Esophagus squamous epithelium (tissue), 5 donors: ENCODE results near the gene MIEN1. TPM values are rescaled to one million over a fixed set of nuclear protein-coding genes. Genes with fewer than 3 reads are reported as not detected.

Source experiments
- DNase-seq: peaks from one replicate; lab custom pipeline; 2025; lab: John Stamatoyannopoulos, UW
- H3K27ac ChIP-seq, 4 donors: fragments of 200-600 bp; sonication (generic); one replicate each; pipeline ENCODE4 v1.5.1; 2016 to 2019; ENCODE audit warnings: mild to moderate bottlenecking in 1 of 4
- H3K27me3 ChIP-seq, 4 donors: fragments of 200-600 bp; sonication (generic); 1 replicate in 3 of 4; 2 replicates in 1 of 4; pipeline versions ENCODE4 v1.5.1 to v1.6.0; 2017 to 2021; ENCODE audit warnings: antibody characterized with exemption in 1 of 4
- H3K36me3 ChIP-seq, 3 donors: fragments of 200-600 bp; sonication (generic); one replicate each; pipeline ENCODE4 v1.5.1; 2016 to 2019
- H3K4me1 ChIP-seq, 3 donors: fragments of 200-600 bp; sonication (generic); one replicate each; pipeline ENCODE4 v1.5.1; 2017 to 2019
- H3K4me3 ChIP-seq, 4 donors: fragments of 200-600 bp; sonication (generic); 1 replicate in 3 of 4; 2 replicates in 1 of 4; pipeline ENCODE4 v1.5.1; 2016 to 2019; ENCODE audit warnings: mild to moderate bottlenecking in 2 of 4, moderate library complexity in 1 of 4
- H3K9me3 ChIP-seq, 3 donors: fragments of 200-600 bp; sonication (generic); one replicate each; pipeline ENCODE4 v1.5.1; 2016 to 2019
- CTCF ChIP-seq, 6 experiments: fragments of 450-650 bp in 4 of 6; fragments of 200-600 bp in 2 of 6; sonication (generic) in 2 of 6; IDR thresholded peaks; one replicate each; pipeline ENCODE4 v1.5.1; 2016 to 2019; ENCODE audit warnings: antibody characterized with exemption in 6 of 6, mild to moderate bottlenecking in 4 of 6, moderate library complexity in 4 of 6
- POLR2A ChIP-seq, 4 donors: fragments of 450-650 bp; IDR thresholded peaks; one replicate each; pipeline ENCODE4 v1.6.1; 2017; ENCODE audit warnings: antibody characterized with exemption in 4 of 4, mild to moderate bottlenecking in 4 of 4, moderate library complexity in 3 of 4
- WGBS, 2 donors: methylation state at CpG; one replicate each; pipeline ENCODE4 v1.1.5; 2018; 5-methylcytosine and 5-hydroxymethylcytosine counted together
- intact Hi-C: fragments of 100-400 bp; cut with DNase I; formaldehyde crosslinking; loops from one replicate; pipeline ENCODE4 v1.15.0; 2022
- small RNA-seq, 4 donors: library from RNA; depleted of rRNA; stranded (forward); fragments of <200 nt; gene quantifications; one replicate each; pipeline ENCODE3, GENCODE V24; 2016
- total RNA-seq, 4 donors: library from RNA; depleted of rRNA; stranded (reverse); fragments of >200 nt; gene quantifications; one replicate each; pipeline ENCODE4 v1.1.0, GENCODE V29; 2016
- donor health status: DM: yes; HTN: yes; CAD: no.

The MIEN1 gene
- total RNA-seq, 4 donors from 2014 or later, result 44.4 to 55.2 (median 53.2) TPM

GRCh38 chr17:39687101-39687545 is 43.2 kb downstream of the MIEN1 start:
- 33 to 57% methylated on average over 6 of the region's 6 CpGs for WGBS, 2 donors
- H3K4me1 ChIP-seq, result peaks cover 10 to 43% (median 13%) of the 10 kb centered on the region in 3 donors
- H3K27me3 ChIP-seq, result no peaks in the 10 kb centered on the region
- peak overlapping the region; percentile 86 to 96 (median 93) for H3K27ac ChIP-seq
- H3K4me3 ChIP-seq, result peak overlapping the region; percentile 58 to 86 (median 78)
- peaks cover 0 to 37% (median 5%) of the 10 kb centered on the region in 3 donors for H3K36me3 ChIP-seq
- H3K9me3 ChIP-seq, result no peaks in the 10 kb centered on the region
- intact Hi-C loops, result no loop called here
- DNase-seq, result no peak
- TF ChIP-seq CTCF (IDR thresholded peaks at IDR 0.05) (no peak), POLR2A (IDR thresholded peaks at IDR 0.05) (no peak)

- Histone ChIP-seq H3K36me3 (peaks cover 0 to 59% (median 5%) of the 10 kb centered on the region in 3 donors), H3K4me3 (no peak overlapping the region), H3K27ac (peak overlapping the region in 2 of 4 donors; percentile 34 to 60), H3K9me3 (no peaks in the 10 kb centered on the region), H3K27me3 (no peaks in the 10 kb centered on the region), H3K4me1 (peaks cover 10 to 52% (median 13%) of the 10 kb centered on the region in 3 donors)
- no peak for DNase-seq
- TF ChIP-seq POLR2A (IDR thresholded peaks at IDR 0.05), result no peak
- no peak for TF ChIP-seq CTCF (IDR thresholded peaks at IDR 0.05)
- WGBS, 2 donors, result 89% methylated on average over 10 to 11 of the region's 12 CpGs
- intact Hi-C loops, result no loop called here
Observed at GRCh38 chr17:39684369-39685192, 45.8 kb downstream of the MIEN1 start.

- Histone ChIP-seq H3K9me3 (no peaks in the 10 kb centered on the region), H3K27ac (peak overlapping the region in 1 of 4 donors; percentile 2), H3K4me1 (peaks cover 5 to 51% (median 7%) of the 10 kb centered on the region in 3 donors), H3K27me3 (no peaks in the 10 kb centered on the region), H3K4me3 (no peak overlapping the region), H3K36me3 (peaks cover 0 to 68% (median 5%) of the 10 kb centered on the region in 3 donors)
- intact Hi-C loops, result no loop called here
- TF ChIP-seq CTCF (IDR thresholded peaks at IDR 0.05) (no peak), POLR2A (IDR thresholded peaks at IDR 0.05) (no peak)
- DNase-seq, result no peak
- WGBS, 2 donors, result 91 to 94% methylated on average over 6 of the region's 9 CpGs
Observed at GRCh38 chr17:39683295-39683939, 46.9 kb downstream of the MIEN1 start.

- Histone ChIP-seq H3K9me3 (no peaks in the 10 kb centered on the region), H3K27ac (peak overlapping the region in 2 of 4 donors; percentile 9 to 17), H3K4me3 (no peak overlapping the region), H3K27me3 (no peaks in the 10 kb centered on the region), H3K4me1 (peaks cover 15 to 61% (median 24%) of the 10 kb centered on the region in 3 donors), H3K36me3 (peaks cover 0 to 78% (median 5%) of the 10 kb centered on the region in 3 donors)
- 62 to 70% methylated on average over 8 to 9 of the region's 12 CpGs for WGBS, 2 donors
- DNase-seq, result no peak
- intact Hi-C loops, result no loop called here
- no peak for TF ChIP-seq CTCF (IDR thresholded peaks at IDR 0.05)
- TF ChIP-seq POLR2A (IDR thresholded peaks at IDR 0.05), result no peak
Observed at GRCh38 chr17:39679521-39680192, 50.7 kb downstream of the MIEN1 start.

Small RNA genes within 50 kb of the gene (small RNA-seq; reads per million reads assigned to genes)
- gene MIR4728, result 0.27 to 0.62 (median 0.40) reads per million in 4 donors

Other genes starting within 250 kb of the MIEN1 start
- gene NEUROD2, start 122.6 kb downstream of the MIEN1 start, total RNA-seq, result not detected
- 1 to 10 TPM in 2 of 4 donors, under 1 TPM in 2; 0.23 to 4.8 (median 2.4) TPM for gene PPP1R1B, start 103.6 kb downstream of the MIEN1 start, total RNA-seq
- 10 to 100 TPM; 27.3 to 46.7 (median 33.4) TPM for gene STARD3, start 93.4 kb downstream of the MIEN1 start, total RNA-seq
- under 1 TPM; 0.11 to 0.57 (median 0.29) TPM for gene TCAP, start 65.2 kb downstream of the MIEN1 start, total RNA-seq
- 1 to 10 TPM in 2 of 4 donors, under 1 TPM in 2; 0.26 to 8.4 (median 1.3) TPM for gene PNMT, start 62.1 kb downstream of the MIEN1 start, total RNA-seq
- 10 to 100 TPM; 10.7 to 34.2 (median 19.2) TPM for gene PGAP3, start 42.5 kb downstream of the MIEN1 start, total RNA-seq
- 100 to 1,000 TPM in 1 of 4 donors, 10 to 100 TPM in 3; 75.2 to 170 (median 86.5) TPM for gene ERBB2, start 30.5 kb downstream of the MIEN1 start, total RNA-seq
- gene GRB7, start 7.4 kb upstream of the MIEN1 start, total RNA-seq, result 10 to 100 TPM; 25.1 to 62.1 (median 55.9) TPM
- 1 to 10 TPM; 2.1 to 9.0 (median 3.8) TPM for gene IKZF3, start 133.8 kb upstream of the MIEN1 start, total RNA-seq
- gene ZPBP2, start 137.7 kb upstream of the MIEN1 start, total RNA-seq, result not detected
- 1 to 10 TPM in 3 of 4 donors, under 1 TPM in 1; 0.67 to 4.2 (median 1.4) TPM for gene GSDMB, start 188.1 kb upstream of the MIEN1 start, total RNA-seq
- 10 to 100 TPM; 13.6 to 35.2 (median 31.2) TPM for gene ORMDL3, start 197.1 kb upstream of the MIEN1 start, total RNA-seq
- gene LRRC3C, start 197.2 kb upstream of the MIEN1 start, total RNA-seq, result not detected
- 1 to 10 TPM; 1.1 to 3.0 (median 1.8) TPM for gene GSDMA, start 232.5 kb upstream of the MIEN1 start, total RNA-seq